BLaER1 treated with 17β-estradiol and CSF1 and Interleukin-3, amounts not matched to agents 10 nM and 100 nM (cell line): Measurements from ENCODE around the gene IP6K3.
A peak's percentile ranks its signal among the peaks of the same experiment; 100 is the strongest.

Source experiments
- H3K27ac ChIP-seq, 11 experiments: shearing (Covaris generic); formaldehyde crosslinking; 2 replicates each; pipeline ENCODE4 v1.8.1; 2022
- H3K27me3 ChIP-seq, 11 experiments: shearing (Covaris generic); formaldehyde crosslinking; 2 replicates each; pipeline ENCODE4 v1.8.1; 2022
- H3K36me3 ChIP-seq, 11 experiments: shearing (Covaris generic); formaldehyde crosslinking; 2 replicates each; pipeline ENCODE4 v1.8.1; 2022
- H3K4me1 ChIP-seq, 10 experiments: shearing (Covaris generic); formaldehyde crosslinking; 2 replicates each; pipeline ENCODE4 v1.8.1; 2022
- H3K4me2 ChIP-seq, 11 experiments: shearing (Covaris generic); formaldehyde crosslinking; 2 replicates each; pipeline ENCODE4 v1.8.1; 2022
- H3K4me3 ChIP-seq, 10 experiments: shearing (Covaris generic); formaldehyde crosslinking; 2 replicates each; pipeline ENCODE4 v1.8.1; 2022
- H3K9ac ChIP-seq, 11 experiments: shearing (Covaris generic); formaldehyde crosslinking; 2 replicates each; pipeline ENCODE4 v1.8.1; 2022
- H3K9me3 ChIP-seq, 11 experiments: shearing (Covaris generic); formaldehyde crosslinking; replicated peaks in 1 of 11; 2 replicates each; pipeline ENCODE4 v1.8.1; 2022
- H4K20me1 ChIP-seq, 11 experiments: shearing (Covaris generic); formaldehyde crosslinking; 2 replicates each; pipeline ENCODE4 v1.8.1; 2022
- Cebpa-rat ChIP-seq, 11 experiments: shearing (Covaris generic); IDR thresholded peaks; 2 replicates each; pipeline ENCODE4 v1.8.1; 2022

Gene IP6K3

DNA sequence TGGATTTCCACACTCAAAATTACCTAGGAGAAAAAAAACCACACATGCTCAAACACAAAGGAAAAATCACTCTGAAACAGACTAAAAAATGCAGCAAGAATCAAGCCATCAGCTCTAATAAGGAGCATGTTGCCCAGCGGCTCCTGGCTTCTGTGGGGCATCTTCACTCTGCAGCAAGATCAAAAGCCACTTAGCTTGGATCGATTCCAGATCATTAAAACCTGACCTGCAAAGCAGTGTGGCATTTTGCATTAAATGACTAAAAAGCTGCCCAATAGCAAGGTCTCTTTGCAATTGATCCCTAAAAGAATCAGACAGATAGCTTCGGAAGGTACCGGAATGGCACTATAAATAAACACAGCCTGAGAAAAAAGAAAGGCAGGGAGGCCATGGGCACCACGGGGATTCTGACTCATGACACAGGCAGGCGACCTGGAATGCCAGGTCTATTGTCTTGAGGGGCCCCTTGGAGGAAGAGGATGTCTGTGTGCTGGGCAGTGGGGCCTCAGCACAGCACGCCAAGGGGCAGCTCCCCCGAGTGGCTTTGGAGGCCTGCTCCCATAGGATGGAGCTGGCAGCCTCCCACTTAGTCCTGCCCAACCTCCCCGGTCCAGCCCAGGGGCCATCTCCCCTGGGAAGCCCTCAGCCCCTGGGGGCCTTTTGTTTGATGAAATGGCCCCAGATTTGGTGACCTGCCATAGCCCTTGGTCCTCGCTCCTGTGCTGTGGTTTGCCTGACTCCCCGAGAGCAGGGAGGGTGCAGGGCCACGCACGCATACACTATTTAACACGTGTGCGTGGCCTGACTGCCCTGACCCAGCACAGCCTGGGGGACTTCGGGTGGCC, 34.6 kb upstream of the IP6K3 start:
- no peak for TF ChIP-seq Cebpa-rat (IDR thresholded peaks at IDR 0.05)
- H3K9me3 ChIP-seq = no peaks in the 10 kb centered on the region

DNA sequence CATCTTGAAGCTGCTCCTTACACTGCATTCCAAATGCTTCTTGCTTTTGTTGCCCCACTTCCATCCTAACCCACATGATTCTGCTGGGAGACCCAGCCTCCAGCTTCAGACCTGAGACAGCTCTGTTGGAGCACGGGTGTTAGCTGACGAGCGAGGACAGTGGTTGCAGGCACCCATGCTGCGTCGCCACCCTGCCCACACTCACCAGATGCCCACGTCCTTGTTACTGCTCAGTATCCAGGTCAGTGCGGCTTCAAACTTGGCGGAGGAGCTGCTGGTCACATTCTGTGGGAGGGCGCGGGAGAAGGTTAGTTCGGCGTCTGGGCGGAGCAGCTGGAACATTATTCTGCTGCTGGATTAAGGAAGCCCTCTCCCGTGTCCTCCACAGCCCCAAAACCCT, 33.2 kb upstream of the IP6K3 start:
- no peak for TF ChIP-seq Cebpa-rat (IDR thresholded peaks at IDR 0.05)
- peaks cover 98 to 99% (median 99%) of the 10 kb centered on the region in 11 experiments for H3K36me3 ChIP-seq
- no peaks in the 10 kb centered on the region for H3K9me3 ChIP-seq
- H3K27ac ChIP-seq = peak overlapping the region in 1 of 11 experiments; percentile 25; a peak in 1 of 22 replicates
- no peaks in the 10 kb centered on the region for H3K27me3 ChIP-seq
- peaks cover 4 to 36% (median 33%) of the 10 kb centered on the region in 10 experiments for H3K4me1 ChIP-seq
- H4K20me1 ChIP-seq = peaks cover 48 to 99% (median 87%) of the 10 kb centered on the region in 11 experiments; a peak in 21 of 22 replicates
- H3K4me3 ChIP-seq = no peak overlapping the region
- peak overlapping the region in 4 of 11 experiments; percentile 21 to 46 (median 32); a peak in 6 of 22 replicates for H3K9ac ChIP-seq
- H3K4me2 ChIP-seq = peak overlapping the region in 7 of 11 experiments; percentile 41 to 72 (median 56); a peak in 15 of 22 replicates

More for the DNA sequence above, 34.6 kb upstream of the IP6K3 start:
- H3K27ac ChIP-seq = no peak overlapping the region; a peak in 1 of 22 replicates
- H3K27me3 ChIP-seq = no peaks in the 10 kb centered on the region
- H3K4me1 ChIP-seq = peaks cover 18 to 51% (median 47%) of the 10 kb centered on the region in 10 experiments
- H4K20me1 ChIP-seq = peaks cover 60 to 99% (median 91%) of the 10 kb centered on the region in 11 experiments
- H3K36me3 ChIP-seq = peaks cover 88 to 99% (median 98%) of the 10 kb centered on the region in 11 experiments
- H3K4me3 ChIP-seq = no peak overlapping the region
- H3K4me2 ChIP-seq = peak overlapping the region in 8 of 11 experiments; percentile 14 to 72 (median 48); a peak in 12 of 22 replicates
- H3K9ac ChIP-seq = peak overlapping the region in 4 of 11 experiments; percentile 1 to 40 (median 22); a peak in 3 of 22 replicates

DNA sequence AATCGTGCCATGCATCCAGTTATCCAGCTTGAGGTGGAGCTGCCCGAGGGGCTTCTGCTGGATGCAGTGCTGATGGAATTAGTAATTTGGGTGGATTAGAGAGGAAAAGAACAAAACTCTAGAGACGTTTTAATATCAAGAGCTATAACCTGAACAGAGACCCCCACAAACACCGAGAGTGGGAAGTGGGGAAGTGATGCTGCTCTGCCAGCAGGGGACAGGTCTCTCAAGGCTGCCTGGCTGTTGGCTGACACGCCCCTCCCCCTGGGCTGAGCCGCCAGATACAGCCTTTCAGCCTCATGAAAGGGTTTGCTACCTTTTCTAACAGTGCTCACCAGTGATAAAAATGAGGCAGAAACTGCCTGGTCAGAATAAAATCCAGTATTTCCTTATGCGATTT, 32.6 kb upstream of the IP6K3 start:
- no peak for TF ChIP-seq Cebpa-rat (IDR thresholded peaks at IDR 0.05)
- Histone ChIP-seq H3K4me3 (no peak overlapping the region), H3K36me3 (peaks cover 98 to 100% (median 99%) of the 10 kb centered on the region in 11 experiments), H3K27ac (no peak overlapping the region), H4K20me1 (peaks cover 43 to 99% (median 82%) of the 10 kb centered on the region in 11 experiments; a peak in 21 of 22 replicates), H3K9me3 (no peaks in the 10 kb centered on the region), H3K27me3 (no peaks in the 10 kb centered on the region), H3K9ac (no peak overlapping the region), H3K4me1 (peaks cover 0 to 34% (median 29%) of the 10 kb centered on the region in 10 experiments; a peak in 16 of 20 replicates), H3K4me2 (no peak overlapping the region)

DNA sequence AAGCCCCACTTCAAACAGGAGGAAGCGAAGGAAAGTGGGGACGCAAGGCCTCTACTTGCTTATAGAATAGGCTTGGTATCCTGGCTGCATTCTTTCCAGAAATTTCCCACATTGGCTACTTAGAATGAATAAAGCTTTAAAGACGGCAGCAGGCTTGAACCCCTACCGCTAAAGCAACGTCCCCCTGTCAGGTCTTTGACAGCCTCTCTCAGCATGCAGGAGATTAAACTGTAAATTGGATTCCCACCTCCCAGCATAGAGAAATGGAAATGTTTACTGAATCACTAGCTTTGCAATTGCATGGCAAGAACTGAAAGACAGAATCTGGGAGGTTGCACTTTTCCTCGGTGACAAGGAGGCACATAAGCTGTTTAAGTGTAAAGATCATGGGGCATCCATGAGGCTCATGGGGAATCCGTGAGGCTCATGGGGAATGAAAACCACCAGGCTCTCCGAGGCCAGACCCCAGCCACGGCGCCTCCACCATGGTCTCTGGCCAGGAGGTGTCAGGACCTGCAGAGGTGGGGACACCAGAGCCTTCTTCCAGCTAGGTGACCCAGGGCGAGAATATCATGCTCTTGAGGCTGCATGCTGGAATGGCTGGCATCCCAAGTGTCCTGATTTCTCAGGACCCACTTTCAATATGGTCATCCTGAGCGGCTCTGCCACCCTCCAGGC, 31.9 kb upstream of the IP6K3 start:
- Histone ChIP-seq H3K9ac (no peak overlapping the region), H3K36me3 (peaks cover 96 to 100% (median 97%) of the 10 kb centered on the region in 11 experiments), H3K27ac (no peak overlapping the region)

DNA sequence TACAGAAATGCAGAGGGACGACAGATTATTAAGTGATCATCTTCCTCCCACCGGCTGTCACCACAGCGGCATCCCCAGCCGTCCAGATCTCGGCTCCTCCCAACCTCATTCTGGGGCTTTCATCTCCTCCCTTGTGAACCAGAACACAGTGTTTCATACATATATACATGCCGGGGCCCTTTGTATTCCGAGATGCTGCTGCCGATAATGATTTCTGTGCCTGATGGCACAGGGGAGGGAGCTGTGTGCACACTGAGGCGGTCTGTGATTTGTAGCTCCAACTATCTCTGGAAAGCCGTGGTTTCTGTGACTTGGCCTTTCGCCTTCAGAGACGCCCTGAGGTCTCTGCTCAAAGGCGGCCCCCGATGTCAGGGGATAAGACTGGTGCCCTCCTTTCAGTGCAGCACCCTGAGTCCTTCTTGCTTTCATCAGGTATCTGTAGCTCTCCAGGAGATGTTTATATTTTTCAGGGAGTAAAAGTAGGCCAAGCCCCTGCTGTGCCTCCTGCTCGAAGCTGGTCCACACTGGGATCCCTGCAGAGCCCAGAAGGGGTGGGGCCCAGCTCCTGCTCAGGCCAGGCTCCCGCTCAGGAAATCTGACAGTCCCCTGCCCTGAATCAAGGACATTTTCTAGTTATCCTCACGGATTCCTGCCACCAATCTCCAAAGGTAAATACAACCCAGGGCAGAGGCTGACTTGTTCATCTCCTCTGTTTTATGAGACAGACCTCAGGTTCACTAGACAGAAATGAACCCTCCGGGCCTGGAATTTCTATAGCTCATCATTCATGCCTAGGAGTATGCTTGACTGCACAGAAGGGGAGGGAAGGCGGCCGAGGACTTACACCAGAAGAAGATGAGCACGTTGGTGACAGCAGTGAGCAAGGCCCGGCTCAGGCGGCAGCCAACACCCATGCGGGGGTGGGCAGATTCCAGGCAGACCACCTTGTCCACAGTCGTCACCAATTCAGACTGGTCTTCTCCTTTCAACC, 31.0 kb upstream of the IP6K3 start:
- no peak overlapping the region for H3K4me2 ChIP-seq
- H3K36me3 ChIP-seq = peaks cover 95 to 100% (median 97%) of the 10 kb centered on the region in 11 experiments
- no peaks in the 10 kb centered on the region for H3K9me3 ChIP-seq
- peaks cover 0 to 30% (median 29%) of the 10 kb centered on the region in 10 experiments; a peak in 16 of 20 replicates for H3K4me1 ChIP-seq
- no peak overlapping the region for H3K4me3 ChIP-seq
- H3K27me3 ChIP-seq = no peaks in the 10 kb centered on the region
- no peak for TF ChIP-seq Cebpa-rat (IDR thresholded peaks at IDR 0.05)
- H4K20me1 ChIP-seq = peaks cover 41 to 97% (median 79%) of the 10 kb centered on the region in 11 experiments
- 0 out of 22 replicates have a peak overlapping the region, but pooled peaks of 1 of the 11 experiments have one; percentile 23 for H3K9ac ChIP-seq
- no peak overlapping the region for H3K27ac ChIP-seq

More for the DNA sequence above, 31.9 kb upstream of the IP6K3 start:
- no peak for TF ChIP-seq Cebpa-rat (IDR thresholded peaks at IDR 0.05)
- Histone ChIP-seq H3K4me2 (no peak overlapping the region), H3K27me3 (no peaks in the 10 kb centered on the region), H3K4me1 (peaks cover 0 to 34% (median 29%) of the 10 kb centered on the region in 10 experiments; a peak in 16 of 20 replicates), H4K20me1 (peaks cover 41 to 97% (median 79%) of the 10 kb centered on the region in 11 experiments; a peak in 21 of 22 replicates), H3K4me3 (no peak overlapping the region), H3K9me3 (no peaks in the 10 kb centered on the region)

DNA sequence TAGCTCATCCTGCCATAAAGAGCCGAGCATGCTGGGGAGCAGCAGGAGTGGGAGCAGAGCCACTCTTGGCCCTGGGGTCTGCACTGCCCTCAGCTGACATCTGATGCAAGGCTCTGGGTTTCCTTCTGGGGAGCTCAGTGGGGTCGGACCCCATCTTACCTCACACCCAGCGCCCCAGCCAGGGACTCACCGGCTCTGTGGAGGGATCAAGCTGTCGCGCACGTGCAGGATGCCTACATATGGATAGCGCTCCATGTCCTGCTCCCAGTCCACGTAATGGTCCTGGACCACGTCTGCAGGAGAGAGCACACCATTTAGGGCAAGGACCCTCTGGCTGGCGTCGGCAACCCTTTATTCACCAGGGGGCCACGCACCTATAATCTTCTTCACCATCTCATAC, 30.1 kb upstream of the IP6K3 start:
- Histone ChIP-seq H4K20me1 (peaks cover 41 to 97% (median 79%) of the 10 kb centered on the region in 11 experiments), H3K27me3 (no peaks in the 10 kb centered on the region), H3K9ac (no peak overlapping the region), H3K4me2 (no peak overlapping the region), H3K36me3 (peaks cover 93 to 100% (median 95%) of the 10 kb centered on the region in 11 experiments), H3K27ac (no peak overlapping the region), H3K4me1 (peaks cover 0 to 25% (median 23%) of the 10 kb centered on the region in 10 experiments; a peak in 16 of 20 replicates), H3K9me3 (no peaks in the 10 kb centered on the region), H3K4me3 (no peak overlapping the region)
- no peak for TF ChIP-seq Cebpa-rat (IDR thresholded peaks at IDR 0.05)

DNA sequence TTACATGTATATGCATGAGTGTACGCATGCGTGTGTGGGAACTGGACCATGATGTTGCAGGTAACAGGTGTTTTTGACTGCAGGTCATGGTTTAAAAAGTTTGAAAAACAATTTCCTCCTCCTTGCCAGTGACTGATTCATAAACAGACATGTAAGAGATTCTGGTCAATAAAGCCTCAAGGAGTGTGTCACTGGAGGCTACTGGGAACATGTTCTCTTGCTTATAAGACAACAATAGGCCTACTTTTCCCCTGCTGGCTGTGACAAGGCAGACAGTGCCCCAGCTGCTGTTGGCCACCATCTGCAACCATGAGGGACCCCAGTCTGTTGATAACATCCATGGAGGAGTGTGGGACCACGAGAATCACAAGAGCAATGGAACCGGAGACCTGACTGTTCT, 29.5 kb upstream of the IP6K3 start:
- Histone ChIP-seq H3K9me3 (no peaks in the 10 kb centered on the region), H3K4me3 (no peak overlapping the region), H3K4me2 (no peak overlapping the region), H3K4me1 (peaks cover 0 to 25% (median 21%) of the 10 kb centered on the region in 10 experiments; a peak in 16 of 20 replicates), H3K9ac (no peak overlapping the region; a peak in 1 of 22 replicates), H3K36me3 (peaks cover 87 to 94% (median 89%) of the 10 kb centered on the region in 11 experiments), H4K20me1 (peaks cover 41 to 97% (median 78%) of the 10 kb centered on the region in 11 experiments), H3K27me3 (no peaks in the 10 kb centered on the region), H3K27ac (no peak overlapping the region)
- TF ChIP-seq Cebpa-rat (IDR thresholded peaks at IDR 0.05) = no peak

DNA sequence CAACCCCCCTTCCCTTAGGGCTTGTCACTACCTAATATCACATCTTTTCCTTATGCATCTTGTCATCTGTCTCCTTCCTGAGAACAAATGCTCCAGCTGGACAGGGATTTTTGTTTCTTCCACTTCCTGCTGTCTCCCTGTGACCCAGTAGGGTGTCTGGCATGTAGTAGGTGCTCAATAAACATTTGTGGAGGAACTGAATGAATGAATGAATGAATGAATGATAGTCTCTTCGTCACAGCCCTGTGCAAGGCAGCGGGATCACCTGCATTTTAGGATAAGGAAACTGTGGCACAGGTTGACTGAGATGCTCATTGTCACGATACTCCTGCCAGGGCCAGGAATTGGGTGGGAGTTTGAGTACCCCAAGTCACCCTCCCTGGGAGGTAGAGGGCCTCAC, 28.1 kb upstream of the IP6K3 start:
- peaks cover 0 to 25% (median 12%) of the 10 kb centered on the region in 10 experiments; a peak in 15 of 20 replicates for H3K4me1 ChIP-seq
- TF ChIP-seq Cebpa-rat (IDR thresholded peaks at IDR 0.05) = no peak
- no peak overlapping the region for H3K4me2 ChIP-seq
- H3K9ac ChIP-seq = no peak overlapping the region
- peaks cover 32 to 97% (median 70%) of the 10 kb centered on the region in 11 experiments for H4K20me1 ChIP-seq
- no peaks in the 10 kb centered on the region for H3K27me3 ChIP-seq
- H3K4me3 ChIP-seq = no peak overlapping the region
- H3K27ac ChIP-seq = no peak overlapping the region
- H3K9me3 ChIP-seq = no peaks in the 10 kb centered on the region
- peaks cover 73 to 80% (median 75%) of the 10 kb centered on the region in 11 experiments for H3K36me3 ChIP-seq
